HEK293 (cell line): Measurements from ENCODE around the gene AQR.

ENCODE experiments used
- HIC1 ChIP-seq: fragments of 450-650 bp; formaldehyde crosslinking; IDR thresholded peaks from 2 replicates; pipeline ENCODE4 v1.5.1; 2016; ENCODE audit warnings: missing biosample characterization, missing genetic modification characterization
- KLF17 ChIP-seq: fragments of 450-650 bp; formaldehyde crosslinking; IDR thresholded peaks from 2 replicates; pipeline ENCODE4 v1.5.1; 2016; ENCODE audit warnings: missing biosample characterization, missing genetic modification characterization
- REPIN1 ChIP-seq: fragments of 450-650 bp; formaldehyde crosslinking; IDR thresholded peaks from 2 replicates; pipeline ENCODE4 v1.5.1; 2017; ENCODE audit warnings: missing biosample characterization, missing genetic modification characterization, low read depth
- ZNF10 ChIP-seq: fragments of 450-650 bp; formaldehyde crosslinking; IDR thresholded peaks from 2 replicates; pipeline ENCODE4 v1.5.1; 2017; ENCODE audit warnings: missing biosample characterization, missing genetic modification characterization
- ZNF114 ChIP-seq: fragments of 450-650 bp; formaldehyde crosslinking; IDR thresholded peaks from 2 replicates; pipeline ENCODE4 v1.5.0; 2017; ENCODE audit warnings: missing biosample characterization, missing genetic modification characterization
- ZNF24 ChIP-seq: fragments of 450-650 bp; formaldehyde crosslinking; IDR thresholded peaks from 2 replicates; pipeline ENCODE4 v1.5.1; 2016; ENCODE audit warnings: missing biosample characterization, missing genetic modification characterization
- ZNF324 ChIP-seq: fragments of 450-650 bp; formaldehyde crosslinking; IDR thresholded peaks from 2 replicates; pipeline ENCODE4 v1.5.1; 2016; ENCODE audit warnings: missing biosample characterization, missing genetic modification characterization
- ZNF473 ChIP-seq: fragments of 450-650 bp; formaldehyde crosslinking; IDR thresholded peaks from 2 replicates; pipeline ENCODE4 v1.5.1; 2017; ENCODE audit warnings: missing biosample characterization, missing genetic modification characterization
- ZNF785 ChIP-seq: fragments of 450-650 bp; formaldehyde crosslinking; IDR thresholded peaks from 2 replicates; pipeline ENCODE4 v1.5.1; 2016; ENCODE audit warnings: missing biosample characterization, missing genetic modification characterization
- TF ChIP-seq, protein P1 (sequence below): fragments of 450-650 bp; formaldehyde crosslinking; IDR thresholded peaks from 2 replicates; pipeline ENCODE4 v1.5.1; 2016; ENCODE audit warnings: missing biosample characterization, missing genetic modification characterization
- TF ChIP-seq, protein P2 (sequence below): fragments of 450-650 bp; formaldehyde crosslinking; IDR thresholded peaks from 2 replicates; pipeline ENCODE4 v1.5.1; 2016; ENCODE audit warnings: missing biosample characterization, missing genetic modification characterization

DNA sequence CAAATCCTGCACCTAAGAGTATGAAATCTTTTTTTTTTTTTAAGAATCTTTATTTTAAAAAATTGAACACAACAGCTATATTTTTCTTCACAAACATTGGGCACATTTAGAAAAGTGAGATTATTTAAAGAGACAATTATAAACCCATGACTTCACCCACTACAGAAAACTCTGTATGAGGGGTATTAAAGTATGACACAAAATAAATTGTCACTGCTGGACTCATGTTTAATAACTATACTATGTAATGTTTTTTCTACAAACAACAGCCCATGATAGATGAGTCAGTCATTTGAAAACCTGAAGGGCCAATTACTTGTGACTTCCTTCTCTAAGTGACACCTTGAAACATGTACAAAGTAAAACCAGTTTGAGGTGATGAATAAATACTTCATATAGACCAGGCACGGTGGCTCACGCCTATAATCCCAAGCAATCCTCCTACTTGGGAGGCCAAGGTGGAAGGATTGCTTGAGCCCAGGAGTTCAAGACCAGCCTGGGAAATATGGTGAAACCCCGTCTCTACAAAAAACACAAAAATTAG lies 36.0 kb downstream of the AQR start:
- TF ChIP-seq, protein P1, sequence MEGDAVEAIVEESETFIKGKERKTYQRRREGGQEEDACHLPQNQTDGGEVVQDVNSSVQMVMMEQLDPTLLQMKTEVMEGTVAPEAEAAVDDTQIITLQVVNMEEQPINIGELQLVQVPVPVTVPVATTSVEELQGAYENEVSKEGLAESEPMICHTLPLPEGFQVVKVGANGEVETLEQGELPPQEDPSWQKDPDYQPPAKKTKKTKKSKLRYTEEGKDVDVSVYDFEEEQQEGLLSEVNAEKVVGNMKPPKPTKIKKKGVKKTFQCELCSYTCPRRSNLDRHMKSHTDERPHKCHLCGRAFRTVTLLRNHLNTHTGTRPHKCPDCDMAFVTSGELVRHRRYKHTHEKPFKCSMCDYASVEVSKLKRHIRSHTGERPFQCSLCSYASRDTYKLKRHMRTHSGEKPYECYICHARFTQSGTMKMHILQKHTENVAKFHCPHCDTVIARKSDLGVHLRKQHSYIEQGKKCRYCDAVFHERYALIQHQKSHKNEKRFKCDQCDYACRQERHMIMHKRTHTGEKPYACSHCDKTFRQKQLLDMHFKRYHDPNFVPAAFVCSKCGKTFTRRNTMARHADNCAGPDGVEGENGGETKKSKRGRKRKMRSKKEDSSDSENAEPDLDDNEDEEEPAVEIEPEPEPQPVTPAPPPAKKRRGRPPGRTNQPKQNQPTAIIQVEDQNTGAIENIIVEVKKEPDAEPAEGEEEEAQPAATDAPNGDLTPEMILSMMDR, result no peak
- TF ChIP-seq, protein P2, sequence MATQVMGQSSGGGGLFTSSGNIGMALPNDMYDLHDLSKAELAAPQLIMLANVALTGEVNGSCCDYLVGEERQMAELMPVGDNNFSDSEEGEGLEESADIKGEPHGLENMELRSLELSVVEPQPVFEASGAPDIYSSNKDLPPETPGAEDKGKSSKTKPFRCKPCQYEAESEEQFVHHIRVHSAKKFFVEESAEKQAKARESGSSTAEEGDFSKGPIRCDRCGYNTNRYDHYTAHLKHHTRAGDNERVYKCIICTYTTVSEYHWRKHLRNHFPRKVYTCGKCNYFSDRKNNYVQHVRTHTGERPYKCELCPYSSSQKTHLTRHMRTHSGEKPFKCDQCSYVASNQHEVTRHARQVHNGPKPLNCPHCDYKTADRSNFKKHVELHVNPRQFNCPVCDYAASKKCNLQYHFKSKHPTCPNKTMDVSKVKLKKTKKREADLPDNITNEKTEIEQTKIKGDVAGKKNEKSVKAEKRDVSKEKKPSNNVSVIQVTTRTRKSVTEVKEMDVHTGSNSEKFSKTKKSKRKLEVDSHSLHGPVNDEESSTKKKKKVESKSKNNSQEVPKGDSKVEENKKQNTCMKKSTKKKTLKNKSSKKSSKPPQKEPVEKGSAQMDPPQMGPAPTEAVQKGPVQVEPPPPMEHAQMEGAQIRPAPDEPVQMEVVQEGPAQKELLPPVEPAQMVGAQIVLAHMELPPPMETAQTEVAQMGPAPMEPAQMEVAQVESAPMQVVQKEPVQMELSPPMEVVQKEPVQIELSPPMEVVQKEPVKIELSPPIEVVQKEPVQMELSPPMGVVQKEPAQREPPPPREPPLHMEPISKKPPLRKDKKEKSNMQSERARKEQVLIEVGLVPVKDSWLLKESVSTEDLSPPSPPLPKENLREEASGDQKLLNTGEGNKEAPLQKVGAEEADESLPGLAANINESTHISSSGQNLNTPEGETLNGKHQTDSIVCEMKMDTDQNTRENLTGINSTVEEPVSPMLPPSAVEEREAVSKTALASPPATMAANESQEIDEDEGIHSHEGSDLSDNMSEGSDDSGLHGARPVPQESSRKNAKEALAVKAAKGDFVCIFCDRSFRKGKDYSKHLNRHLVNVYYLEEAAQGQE, result no peak
- TF ChIP-seq ZNF473 (no peak), HIC1 (tag by site-specific recombination) (no peak), ZNF10 (tag by site-specific recombination) (no peak), ZNF785 (tag by site-specific recombination) (no peak), ZNF324 (tag by site-specific recombination) (no peak), KLF17 (tag by site-specific recombination) (no peak), ZNF114 (no peak), ZNF24 (tag by site-specific recombination) (no peak), REPIN1 (no peak)
